GM12878 (cell line): ENCODE results near the gene ATG13. TPM values are rescaled to one million over a fixed set of nuclear protein-coding genes. Genes with fewer than 3 reads are reported as not detected.

Experiments used
- ATAC-seq: fragments of 200-7000 bp; cut with Tn5 transposase; 3 replicates; pipeline ENCODE4 v1.9.1; 2020; ENCODE audit warnings: mild to moderate bottlenecking, moderate library complexity
- BruUV-seq: library from RNA; stranded (reverse); fragments of 400-500 nt; replicated peaks from 2 replicates; lab custom pipeline; 2021; lab: Mats Ljungman, UMichigan
- CTCF ChIA-PET: fragments of 300-600 bp; sonication (Branson Sonifier 250); formaldehyde crosslinking; extraction: SDS; loops from one replicate; lab custom pipeline; 2021; ENCODE audit warnings: inconsistent platforms; lab: Yijun Ruan, JAX
- POLR2A ChIA-PET: fragments of 350-600 bp; formaldehyde crosslinking; extraction: SDS; loops from one replicate; lab custom pipeline; 2021; ENCODE audit warnings: inconsistent platforms; lab: Charles Lee
- RAD21 ChIA-PET: fragments of 300-600 bp; sonication (Branson Sonifier 250); formaldehyde crosslinking; loops from one replicate; lab custom pipeline; 2023; ENCODE audit warnings: antibody characterized with exemption; ENCODE audit not compliant: unreplicated experiment; lab: Charles Lee
- SMC1A ChIA-PET: fragments of 300-600 bp; sonication (Branson Sonifier 250); formaldehyde crosslinking; loops from one replicate; lab custom pipeline; 2023; ENCODE audit not compliant: unreplicated experiment, uncharacterized antibody; lab: Charles Lee
- DNase-seq: peaks from one replicate; pipeline ENCODE4 v3.0.0-alpha.2; 2011; ENCODE audit warnings: low read depth, low spot score
- FAIRE-seq: peaks from 3 replicates; lab custom pipeline; 2011; peaks lifted over from hg19 to GRCh38; lab: Jason Lieb, UNC
- H2AFZ ChIP-seq: 2 replicates; pipeline ENCODE4 v1.6.0; 2011; ENCODE audit warnings: low read depth, low read length, control low read depth; ENCODE audit not compliant: control insufficient read depth
- H3K27ac ChIP-seq: 2 replicates; pipeline ENCODE4 v1.5.1; 2011; ENCODE audit warnings: control low read depth; ENCODE audit not compliant: control insufficient read depth, insufficient read depth
- H3K27me3 ChIP-seq, 2 experiments: replicated peaks in 1 of 2; 2 replicates each; pipeline versions ENCODE4 v1.6.0 to v1.6.1; 2011; ENCODE audit warnings: low read length in 1 of 2; ENCODE audit not compliant: control insufficient read depth in 2 of 2, insufficient read depth in 2 of 2
- H3K36me3 ChIP-seq, 2 experiments: 2 replicates each; pipeline ENCODE4 v1.5.1; 2011; ENCODE audit warnings: low read length in 1 of 2; ENCODE audit not compliant: control insufficient read depth in 2 of 2, insufficient read depth in 2 of 2
- H3K4me1 ChIP-seq: 2 replicates; pipeline ENCODE4 v1.6.1; 2011; ENCODE audit warnings: mild to moderate bottlenecking, low read length, moderate library complexity, mixed read lengths; ENCODE audit not compliant: control insufficient read depth, insufficient read depth
- H3K4me2 ChIP-seq: 2 replicates; pipeline ENCODE4 v1.6.0; 2011; ENCODE audit warnings: control low read depth; ENCODE audit not compliant: control insufficient read depth, insufficient read depth
- H3K4me3 ChIP-seq: fragments of 200-600 bp; sonication (generic); 2 replicates; pipeline ENCODE4 v1.5.1; 2016
- H3K79me2 ChIP-seq: 2 replicates; pipeline ENCODE4 v1.6.0; 2011; ENCODE audit warnings: low read length; ENCODE audit not compliant: control insufficient read depth, insufficient read depth
- H3K9ac ChIP-seq: 2 replicates; pipeline ENCODE4 v1.8.0; 2011; ENCODE audit warnings: low read length, control low read depth, mixed read lengths; ENCODE audit not compliant: control insufficient read depth, insufficient read depth
- H3K9me3 ChIP-seq: replicated peaks from 3 replicates; pipeline ENCODE4 v1.5.1; 2011; ENCODE audit warnings: mild to moderate bottlenecking, low read length; ENCODE audit not compliant: control insufficient read depth, insufficient read depth
- H4K20me1 ChIP-seq: 2 replicates; pipeline ENCODE4 v1.6.0; 2011; ENCODE audit not compliant: control insufficient read depth, insufficient read depth
- ATF3 ChIP-seq: IDR thresholded peaks from 2 replicates; pipeline ENCODE4 v1.6.1; 2011; ENCODE audit warnings: low read depth, mild to moderate bottlenecking, low read length, moderate library complexity, borderline replicate concordance; ENCODE audit errors: extremely low read depth
- BACH1 ChIP-seq: fragments of 450-650 bp; IDR thresholded peaks from 2 replicates; pipeline ENCODE4 v1.6.1; 2017; ENCODE audit warnings: mild to moderate bottlenecking, borderline replicate concordance
- CBFB ChIP-seq: IDR thresholded peaks from 2 replicates; pipeline ENCODE4 v1.6.1; 2016; ENCODE audit warnings: antibody characterized with exemption, low read depth
- CBX3 ChIP-seq: fragments of 200-600 bp; sonication (generic); IDR thresholded peaks from 2 replicates; pipeline ENCODE4 v1.6.1; 2016; ENCODE audit warnings: low read depth, borderline replicate concordance
- CEBPB ChIP-seq, 2 experiments: fragments of 150-350 bp in 1 of 2; IDR thresholded peaks; 2 replicates each; pipeline ENCODE4 v1.6.1; 2012 to 2014; ENCODE audit warnings: low read depth in 2 of 2, low read length in 2 of 2, borderline replicate concordance in 1 of 2, inconsistent platforms in 1 of 2
- CREM ChIP-seq: IDR thresholded peaks from 2 replicates; pipeline ENCODE4 v1.6.1; 2014; ENCODE audit warnings: antibody characterized with exemption, low read depth
- HCFC1 ChIP-seq: fragments of 150-350 bp; IDR thresholded peaks from 2 replicates; pipeline ENCODE4 v1.6.1; 2014; ENCODE audit warnings: low read length
- HDGF ChIP-seq: fragments of 450-650 bp; IDR thresholded peaks from 2 replicates; pipeline ENCODE4 v1.6.1; 2016; ENCODE audit warnings: antibody characterized with exemption
- MEF2A ChIP-seq: IDR thresholded peaks from 2 replicates; pipeline ENCODE4 v1.6.1; 2011; ENCODE audit warnings: low read depth, mild to moderate bottlenecking, low read length, moderate library complexity; ENCODE audit not compliant: insufficient read depth
- MTA2 ChIP-seq: fragments of 450-650 bp; IDR thresholded peaks from 2 replicates; pipeline ENCODE4 v1.6.1; 2016; ENCODE audit warnings: low read depth, mild to moderate bottlenecking, moderate library complexity
- NBN ChIP-seq: fragments of 450-650 bp; IDR thresholded peaks from 2 replicates; pipeline ENCODE4 v1.6.1; 2016
- PKNOX1 ChIP-seq: fragments of 450-650 bp; IDR thresholded peaks from 2 replicates; pipeline ENCODE4 v1.6.1; 2016; ENCODE audit warnings: mild to moderate bottlenecking
- RAD51 ChIP-seq: fragments of 450-650 bp; IDR thresholded peaks from 2 replicates; pipeline ENCODE4 v1.6.1; 2016; ENCODE audit warnings: moderate library complexity, mild to moderate bottlenecking, inconsistent platforms
- RELA ChIP-seq: fragments of 450-650 bp; IDR thresholded peaks from 2 replicates; pipeline ENCODE4 v1.8.0; 2014; ENCODE audit warnings: borderline replicate concordance; ENCODE audit not compliant: partially characterized antibody
- WGBS: methylation state at CpG from one replicate; pipeline ENCODE4 v1.1.6; 2016; ENCODE audit warnings: low lambda C conversion rate; ENCODE audit not compliant: insufficient replicate concordance, insufficient coverage; ENCODE audit errors: missing lambda C conversion rate; 5-methylcytosine and 5-hydroxymethylcytosine counted together
- in situ Hi-C: fragments of 300-500 bp; cut with MboI; formaldehyde crosslinking; loops from 9 replicates; pipeline ENCODE4 v1.14.3; 2018; ENCODE audit warnings: mixed read lengths
- intact Hi-C: fragments of 100-400 bp; cut with micrococcal nuclease; formaldehyde crosslinking; loops from one replicate; pipeline ENCODE4 v1.14.2; 2022; ENCODE audit not compliant: unreplicated experiment
- polyA plus RNA-seq, 11 experiments: library from polyadenylated mRNA; depleted of rRNA in 4 of 11; unstranded in 6 of 11; stranded (reverse) in 5 of 11; fragments of >200 nt; fragmentation: Nextera tagmentation in 4 of 11; fragmentation: Illumina TruSeq in 1 of 11; extraction: Ambion mirVana in 4 of 11; extraction: Trizol in 1 of 11; gene quantifications; 1 replicate in 1 of 11; 2 replicates in 10 of 11; pipeline versions ENCODE4 v1.2.1 to v1.2.3, GENCODE V29; 2011 to 2016; ENCODE audit warnings: inconsistent platforms in 2 of 11, missing spikeins in 2 of 11, low read depth in 1 of 11
- total RNA-seq, 4 experiments: library from RNA; depleted of rRNA in 3 of 4; stranded (reverse); fragments of >200 nt in 3 of 4; fragmentation: Illumina TruSeq in 1 of 4; extraction: Trizol in 1 of 4; gene quantifications; 2 replicates each; pipeline versions ENCODE4 v1.2.1 to v1.2.3, GENCODE V29; 2013 to 2021
- TF ChIP-seq, protein P1 (sequence below), 3 experiments: IDR thresholded peaks in 2 of 3; conservative IDR thresholded peaks in 1 of 3; 2 replicates each; pipeline ENCODE4 v1.5.1; 2011; ENCODE audit warnings: low read depth in 3 of 3, low read length in 3 of 3, mild to moderate bottlenecking in 3 of 3, control low read depth in 2 of 3, moderate library complexity in 2 of 3, inconsistent platforms in 1 of 3, mixed read lengths in 1 of 3; ENCODE audit not compliant: control insufficient read depth in 2 of 3, insufficient read depth in 1 of 3; ENCODE audit errors: extremely low read depth in 1 of 3
- TF ChIP-seq, protein P2 (sequence below): IDR thresholded peaks from 2 replicates; pipeline ENCODE4 v1.6.1; 2012; ENCODE audit warnings: low read depth, low read length, improper control_type of control experiment

The ATG13 gene
- total and polyA plus RNA-seq, 10 of the 15 experiments (the other 5 are each of a cell fraction or from before 2014, with no cell fraction given) = 10.9 to 61.6 (median 50.9) TPM

- TF ChIP-seq CBFB (no peak), NBN (no peak), MEF2A (no peak), PKNOX1 (no peak)
These were observed 18.3 kb downstream of the ATG13 start (continued) for GRCh38 chr11:46635557-46636139.

GRCh38 chr11:46637546-46637945, 20.2 kb downstream of the ATG13 start:
- Histone ChIP-seq H2AFZ (no peak overlapping the region), H3K36me3 (no peaks in the 10 kb centered on the region; a peak in 3 of 4 replicates), H3K9me3 (no peaks in the 10 kb centered on the region), H3K4me3 (no peak overlapping the region), H3K79me2 (no peaks in the 10 kb centered on the region), H3K4me1 (no peaks in the 10 kb centered on the region), H3K9ac (no peak overlapping the region), H4K20me1 (no peaks in the 10 kb centered on the region), H3K27ac (no peak overlapping the region), H3K4me2 (no peak overlapping the region), H3K27me3 (no peaks in the 10 kb centered on the region)
- TF ChIP-seq ATF3 (no peak), RAD51 (no peak), MTA2 (no peak), CBX3 (no peak), HDGF (no peak), RELA (no peak), BACH1 (no peak), HCFC1 (no peak), CEBPB (IDR thresholded peaks at IDR 0.05; ENCODE audit: borderline replicate concordance in 1 of 2, low read depth in 2 of 2, low read length in 2 of 2) (no peak), CREM (no peak)
- TF ChIP-seq, protein P1, sequence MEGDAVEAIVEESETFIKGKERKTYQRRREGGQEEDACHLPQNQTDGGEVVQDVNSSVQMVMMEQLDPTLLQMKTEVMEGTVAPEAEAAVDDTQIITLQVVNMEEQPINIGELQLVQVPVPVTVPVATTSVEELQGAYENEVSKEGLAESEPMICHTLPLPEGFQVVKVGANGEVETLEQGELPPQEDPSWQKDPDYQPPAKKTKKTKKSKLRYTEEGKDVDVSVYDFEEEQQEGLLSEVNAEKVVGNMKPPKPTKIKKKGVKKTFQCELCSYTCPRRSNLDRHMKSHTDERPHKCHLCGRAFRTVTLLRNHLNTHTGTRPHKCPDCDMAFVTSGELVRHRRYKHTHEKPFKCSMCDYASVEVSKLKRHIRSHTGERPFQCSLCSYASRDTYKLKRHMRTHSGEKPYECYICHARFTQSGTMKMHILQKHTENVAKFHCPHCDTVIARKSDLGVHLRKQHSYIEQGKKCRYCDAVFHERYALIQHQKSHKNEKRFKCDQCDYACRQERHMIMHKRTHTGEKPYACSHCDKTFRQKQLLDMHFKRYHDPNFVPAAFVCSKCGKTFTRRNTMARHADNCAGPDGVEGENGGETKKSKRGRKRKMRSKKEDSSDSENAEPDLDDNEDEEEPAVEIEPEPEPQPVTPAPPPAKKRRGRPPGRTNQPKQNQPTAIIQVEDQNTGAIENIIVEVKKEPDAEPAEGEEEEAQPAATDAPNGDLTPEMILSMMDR (IDR thresholded peaks at IDR 0.05 in 2 of 3, conservative IDR thresholded peaks at IDR 0.05 in 1 of 3; ENCODE audit: control insufficient read depth in 2 of 3, extremely low read depth in 1 of 3, insufficient read depth in 1 of 3, low read depth in 3 of 3, low read length in 3 of 3) = no peak
- TF ChIP-seq, protein P2, sequence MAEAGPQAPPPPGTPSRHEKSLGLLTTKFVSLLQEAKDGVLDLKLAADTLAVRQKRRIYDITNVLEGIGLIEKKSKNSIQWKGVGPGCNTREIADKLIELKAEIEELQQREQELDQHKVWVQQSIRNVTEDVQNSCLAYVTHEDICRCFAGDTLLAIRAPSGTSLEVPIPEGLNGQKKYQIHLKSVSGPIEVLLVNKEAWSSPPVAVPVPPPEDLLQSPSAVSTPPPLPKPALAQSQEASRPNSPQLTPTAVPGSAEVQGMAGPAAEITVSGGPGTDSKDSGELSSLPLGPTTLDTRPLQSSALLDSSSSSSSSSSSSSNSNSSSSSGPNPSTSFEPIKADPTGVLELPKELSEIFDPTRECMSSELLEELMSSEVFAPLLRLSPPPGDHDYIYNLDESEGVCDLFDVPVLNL = no peak
- ChIA-PET RAD21 (no interaction called here), SMC1A (no interaction called here), CTCF (no interaction called here), POLR2A (interaction anchor here (0.6 kb wide), 1 partner anchor 365 kb away, joined by 6 read pairs; no protein-coding TSS in a partner anchor)
- DNase-seq = no peak
- intact Hi-C loops = no loop called here
- FAIRE-seq = no peak
- in situ Hi-C loops = no loop called here
- no peak for ATAC-seq
- 97% methylated on average over 5 of the region's 5 CpGs for WGBS
- BruUV-seq = no TSS peak
